GM13977 (cell line): ENCODE results near the gene MGAT5.

Experiments
- DNase-seq: peaks from one replicate; pipeline ENCODE4 v3.0.0; 2012; ENCODE audit warnings: low spot score
- CTCF ChIP-seq: IDR thresholded peaks from 2 replicates; pipeline ENCODE4 v1.5.1; 2012; ENCODE audit warnings: mild to moderate bottlenecking, control low read depth; ENCODE audit not compliant: insufficient read depth; ENCODE audit errors: extremely low read depth, missing control alignments
- in situ Hi-C: fragments of 300-500 bp; cut with MboI; formaldehyde crosslinking; loops from one replicate; pipeline ENCODE4 v1.12.0; 2022; ENCODE audit warnings: low sequenced_read_pairs, low pct_unique_long_range_greater_than_20kb, mixed read lengths, inconsistent platforms; ENCODE audit not compliant: unreplicated experiment

MGAT5 gene

GRCh38 chr2:134392442-134393074 lies 138.7 kb downstream of the MGAT5 start:
- DNase-seq = no peak
- in situ Hi-C loops = no loop called here
- peak; percentile 20 for TF ChIP-seq CTCF

- in situ Hi-C loops = no loop called here
- no peak for DNase-seq
- no peak for TF ChIP-seq CTCF
Observed at GRCh38 chr2:134393075-134393461, 139.2 kb downstream of the MGAT5 start.

- DNase-seq = no peak
- in situ Hi-C loops = no loop called here
- TF ChIP-seq CTCF = no peak
Observed at GRCh38 chr2:134395779-134396178, 141.9 kb downstream of the MGAT5 start.

- in situ Hi-C loops = no loop called here
- DNase-seq = no peak
- TF ChIP-seq CTCF = no peak
Observed at GRCh38 chr2:134396493-134396892, 142.6 kb downstream of the MGAT5 start.

- DNase-seq = no peak
- TF ChIP-seq CTCF = no peak
- in situ Hi-C loops = no loop called here
Observed at GRCh38 chr2:134397146-134397896, 143.4 kb downstream of the MGAT5 start.

- no peak for TF ChIP-seq CTCF
- no peak for DNase-seq
- in situ Hi-C loops = no loop called here
Observed at GRCh38 chr2:134398300-134398699, 144.4 kb downstream of the MGAT5 start.
